Keratinocyte (primary cell): ENCODE results near the gene RASAL2. TPM values are rescaled to one million over a fixed set of nuclear protein-coding genes. Genes with fewer than 3 reads are reported as not detected.
"Not testable (repeated sequence)": the region's sequence is repeated elsewhere in the genome, so short reads cannot be mapped to it uniquely, and the experiment has no call there.

Experiments used
- DNase-seq: peaks from one replicate; pipeline ENCODE4 v3.0.0-alpha.2; 2011; ENCODE audit warnings: low read depth, missing footprints, low spot score
- FAIRE-seq: peaks from 2 replicates; lab custom pipeline; 2011; peaks lifted over from hg19 to GRCh38; lab: Jason Lieb, UNC
- H2AFZ ChIP-seq: 2 replicates; pipeline ENCODE4 v1.6.0; 2012; ENCODE audit warnings: low read length, control low read depth, inconsistent platforms; ENCODE audit not compliant: control insufficient read depth
- H3K27ac ChIP-seq: 2 replicates; pipeline ENCODE4 v1.5.1; 2011; ENCODE audit warnings: low read length; ENCODE audit not compliant: control insufficient read depth, insufficient read depth
- H3K27me3 ChIP-seq: 3 replicates; pipeline ENCODE4 v1.6.0; 2011; ENCODE audit warnings: low read length; ENCODE audit not compliant: control insufficient read depth, insufficient read depth; ENCODE audit errors: extremely low read depth
- H3K36me3 ChIP-seq, 2 experiments: 2 replicates in 1 of 2; 3 replicates in 1 of 2; pipeline ENCODE4 v1.5.1; 2011; ENCODE audit warnings: low read length in 2 of 2, mild to moderate bottlenecking in 1 of 2; ENCODE audit not compliant: control insufficient read depth in 2 of 2, insufficient read depth in 2 of 2; ENCODE audit errors: extremely low read depth in 1 of 2
- H3K4me1 ChIP-seq: 3 replicates; pipeline ENCODE4 v1.5.1; 2011; ENCODE audit warnings: low read length; ENCODE audit not compliant: control insufficient read depth, insufficient read depth; ENCODE audit errors: extremely low read depth
- H3K4me2 ChIP-seq: 3 replicates; pipeline ENCODE4 v1.6.0; 2011; ENCODE audit warnings: low read depth, low read length; ENCODE audit not compliant: control insufficient read depth, insufficient read depth; ENCODE audit errors: extremely low read depth
- H3K4me3 ChIP-seq, 3 experiments: fragments of 200-600 bp in 1 of 3; sonication (generic) in 1 of 3; 2 replicates in 2 of 3; 3 replicates in 1 of 3; pipeline ENCODE4 v1.5.1; 2011 to 2016; ENCODE audit warnings: low read length in 3 of 3, mild to moderate bottlenecking in 3 of 3, control low read depth in 2 of 3, inconsistent platforms in 1 of 3, low read depth in 1 of 3, mixed read lengths in 1 of 3, mixed run types in 1 of 3, moderate library complexity in 1 of 3; ENCODE audit not compliant: control insufficient read depth in 2 of 3, insufficient read depth in 2 of 3; ENCODE audit errors: extremely low read depth in 1 of 3
- H3K79me2 ChIP-seq: 2 replicates; pipeline ENCODE4 v1.6.0; 2012; ENCODE audit warnings: low read length; ENCODE audit not compliant: control insufficient read depth, insufficient read depth
- H3K9ac ChIP-seq: 3 replicates; pipeline ENCODE4 v1.6.0; 2011; ENCODE audit warnings: low read length; ENCODE audit not compliant: control insufficient read depth, insufficient read depth; ENCODE audit errors: extremely low read depth
- H3K9me1 ChIP-seq: 3 replicates; pipeline ENCODE4 v1.6.0; 2011; ENCODE audit warnings: low read length; ENCODE audit not compliant: control insufficient read depth, insufficient read depth; ENCODE audit errors: extremely low read depth
- H3K9me3 ChIP-seq: 2 replicates; pipeline ENCODE4 v1.5.1; 2012; ENCODE audit warnings: low read depth, low read length; ENCODE audit not compliant: control insufficient read depth
- H4K20me1 ChIP-seq: 3 replicates; pipeline ENCODE4 v1.6.0; 2011; ENCODE audit warnings: low read length; ENCODE audit not compliant: control insufficient read depth, insufficient read depth; ENCODE audit errors: extremely low read depth
- EZH2 ChIP-seq: IDR thresholded peaks from one replicate; pipeline ENCODE4 v1.6.1; 2012; ENCODE audit warnings: inconsistent platforms, mild to moderate bottlenecking, low read length, moderate library complexity
- dilution Hi-C: fragments of 300-500 bp; cut with MboI; formaldehyde crosslinking; loops from one replicate; pipeline ENCODE4 v1.7.0; 2020; ENCODE audit warnings: low sequenced_read_pairs; ENCODE audit not compliant: extremely low pct_ligation_motif_present
- polyA plus RNA-seq, 5 experiments: library from polyadenylated mRNA; depleted of rRNA in 3 of 5; stranded (reverse) in 3 of 5; stranded (forward) in 1 of 5; unstranded in 1 of 5; fragments of >200 nt; gene quantifications; 1 replicate in 1 of 5; 2 replicates in 3 of 5; 3 replicates in 1 of 5; pipeline versions ENCODE4 v1.2.1 to v1.2.3, GENCODE V29; 2011 to 2012; ENCODE audit warnings: missing spikeins in 2 of 5, low read depth in 1 of 5, low replicate concordance in 1 of 5
- TF ChIP-seq, protein P1 (sequence below), 3 experiments: IDR thresholded peaks in 1 of 3; conservative IDR thresholded peaks in 1 of 3; optimal IDR thresholded peaks in 1 of 3; 2 replicates in 2 of 3; 3 replicates in 1 of 3; pipeline versions ENCODE3 to v1.5.1; 2011; ENCODE audit warnings: low read length in 3 of 3, mild to moderate bottlenecking in 3 of 3, moderate library complexity in 2 of 3, control low read depth in 1 of 3, inconsistent platforms in 1 of 3; ENCODE audit not compliant: insufficient read depth in 2 of 3; ENCODE audit errors: extremely low read depth in 1 of 3

The RASAL2 gene
- polyA plus RNA-seq, 1 donor (not counting 4 experiments of a cell fraction or from before 2014, with no cell fraction given), result 27.2 TPM

DNA sequence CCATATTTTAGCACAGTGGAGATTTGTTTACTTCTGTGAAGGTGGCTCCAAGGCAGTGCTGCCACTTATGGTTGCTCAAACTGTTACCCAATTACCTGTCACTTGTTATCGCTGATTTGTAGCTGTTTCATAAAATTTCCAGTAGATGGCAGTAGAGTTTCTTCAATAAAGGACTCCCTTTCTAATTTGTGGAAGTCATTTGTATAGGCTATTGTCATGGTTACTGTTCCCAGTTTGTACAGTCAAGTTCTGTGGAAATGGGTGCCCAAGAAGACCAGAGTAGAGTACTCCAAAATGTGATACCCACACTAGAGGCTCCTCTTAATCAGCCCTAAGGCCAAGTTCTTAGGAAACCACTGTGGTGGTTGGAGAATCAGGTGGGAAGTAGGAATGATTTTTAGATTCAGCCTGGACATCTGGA, 216.8 kb downstream of the RASAL2 start:
- no peaks in the 10 kb centered on the region for H3K9me1 ChIP-seq
- peaks cover 42% of the 10 kb centered on the region for H3K79me2 ChIP-seq
- peak; percentile 87 for FAIRE-seq
- no peaks in the 10 kb centered on the region for H3K27me3 ChIP-seq
- no peaks in the 10 kb centered on the region for H3K36me3 ChIP-seq
- no peak for TF ChIP-seq EZH2
- TF ChIP-seq, protein P1, sequence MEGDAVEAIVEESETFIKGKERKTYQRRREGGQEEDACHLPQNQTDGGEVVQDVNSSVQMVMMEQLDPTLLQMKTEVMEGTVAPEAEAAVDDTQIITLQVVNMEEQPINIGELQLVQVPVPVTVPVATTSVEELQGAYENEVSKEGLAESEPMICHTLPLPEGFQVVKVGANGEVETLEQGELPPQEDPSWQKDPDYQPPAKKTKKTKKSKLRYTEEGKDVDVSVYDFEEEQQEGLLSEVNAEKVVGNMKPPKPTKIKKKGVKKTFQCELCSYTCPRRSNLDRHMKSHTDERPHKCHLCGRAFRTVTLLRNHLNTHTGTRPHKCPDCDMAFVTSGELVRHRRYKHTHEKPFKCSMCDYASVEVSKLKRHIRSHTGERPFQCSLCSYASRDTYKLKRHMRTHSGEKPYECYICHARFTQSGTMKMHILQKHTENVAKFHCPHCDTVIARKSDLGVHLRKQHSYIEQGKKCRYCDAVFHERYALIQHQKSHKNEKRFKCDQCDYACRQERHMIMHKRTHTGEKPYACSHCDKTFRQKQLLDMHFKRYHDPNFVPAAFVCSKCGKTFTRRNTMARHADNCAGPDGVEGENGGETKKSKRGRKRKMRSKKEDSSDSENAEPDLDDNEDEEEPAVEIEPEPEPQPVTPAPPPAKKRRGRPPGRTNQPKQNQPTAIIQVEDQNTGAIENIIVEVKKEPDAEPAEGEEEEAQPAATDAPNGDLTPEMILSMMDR (optimal IDR thresholded peaks at IDR 0.05 in 1 of 3, IDR thresholded peaks at IDR 0.05 in 1 of 3, conservative IDR thresholded peaks at IDR 0.05 in 1 of 3; ENCODE audit: extremely low read depth in 1 of 3, insufficient read depth in 2 of 3, low read length in 3 of 3), result peak; percentile 34 to 70 (median 55)
- H3K9me3 ChIP-seq, result no peaks in the 10 kb centered on the region
- no peak overlapping the region for H2AFZ ChIP-seq
- no peak overlapping the region for H3K4me3 ChIP-seq
- H3K4me2 ChIP-seq, result no peak overlapping the region
- H4K20me1 ChIP-seq, result no peaks in the 10 kb centered on the region
- dilution Hi-C loops, result no loop called here
- peak; percentile 55 for DNase-seq
- H3K4me1 ChIP-seq, result peaks cover 12% of the 10 kb centered on the region
- no peak overlapping the region for H3K27ac ChIP-seq
- no peak overlapping the region for H3K9ac ChIP-seq

DNA sequence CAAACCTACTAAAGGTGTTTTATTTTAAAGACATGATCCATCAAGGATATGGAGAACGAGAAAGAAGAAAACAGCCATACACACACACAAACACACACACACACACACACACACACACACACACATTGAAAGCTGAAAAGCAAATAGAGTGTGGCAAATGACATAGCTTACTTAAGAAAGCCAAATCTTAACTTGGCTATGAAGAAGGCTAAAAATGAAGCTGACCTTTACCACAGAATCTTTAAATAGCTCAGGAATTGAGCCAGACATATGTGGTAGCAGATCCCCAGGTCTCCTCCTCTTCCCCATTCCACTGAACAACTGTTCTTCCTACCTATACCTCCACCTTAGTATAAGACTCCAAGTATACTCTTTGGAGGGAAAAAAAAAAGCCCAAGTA, 217.3 kb downstream of the RASAL2 start:
- Histone ChIP-seq H3K79me2 (peaks cover 40% of the 10 kb centered on the region), H3K4me2 (no peak overlapping the region), H3K9ac (no peak overlapping the region), H3K27me3 (no peaks in the 10 kb centered on the region), H3K9me1 (no peaks in the 10 kb centered on the region), H3K27ac (no peak overlapping the region), H2AFZ (no peak overlapping the region), H4K20me1 (no peaks in the 10 kb centered on the region), H3K4me3 (no peak overlapping the region), H3K9me3 (no peaks in the 10 kb centered on the region), H3K36me3 (no peaks in the 10 kb centered on the region), H3K4me1 (peaks cover 12% of the 10 kb centered on the region)
- TF ChIP-seq EZH2, result no peak
- TF ChIP-seq, protein P1 (optimal IDR thresholded peaks at IDR 0.05 in 1 of 3, IDR thresholded peaks at IDR 0.05 in 1 of 3, conservative IDR thresholded peaks at IDR 0.05 in 1 of 3; ENCODE audit: extremely low read depth in 1 of 3, insufficient read depth in 2 of 3, low read length in 3 of 3), result no peak
- DNase-seq, result no peak
- dilution Hi-C loops, result no loop called here
- FAIRE-seq, result no peak

DNA sequence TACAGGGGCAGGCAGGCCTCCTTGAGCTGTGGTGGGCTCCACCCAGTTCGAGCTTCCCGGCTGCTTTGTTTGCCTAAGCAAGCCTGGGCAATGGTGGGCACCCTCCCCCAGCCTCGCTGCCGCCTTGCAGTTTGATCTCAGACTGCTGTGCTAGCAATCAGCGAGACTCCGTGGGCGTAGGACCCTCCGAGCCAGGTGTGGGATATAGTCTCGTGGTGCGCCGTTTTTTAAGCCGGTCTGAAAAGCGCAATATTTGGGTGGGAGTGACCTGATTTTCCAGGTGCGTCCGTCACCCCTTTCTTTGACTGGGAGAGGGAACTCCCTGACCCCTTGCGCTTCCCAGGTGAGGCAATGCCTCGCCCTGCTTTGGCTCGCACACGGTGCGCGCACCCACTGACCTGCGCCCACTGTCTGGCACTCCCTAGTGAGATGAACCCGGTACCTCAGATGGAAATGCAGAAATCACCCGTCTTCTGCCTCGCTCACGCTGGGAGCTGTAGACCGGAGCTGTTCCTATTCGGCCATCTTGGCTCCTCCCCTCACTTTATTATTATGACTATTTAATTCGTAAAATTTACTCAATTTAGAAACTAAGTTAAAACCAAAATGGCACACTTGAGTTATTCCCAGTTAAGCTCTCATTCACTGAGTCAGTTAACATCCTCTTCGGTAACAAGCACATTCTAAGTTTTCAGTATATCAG, 226.5 kb downstream of the RASAL2 start:
- H3K36me3 ChIP-seq, DNase-seq, H3K9me3 ChIP-seq, H2AFZ ChIP-seq, H3K27me3 ChIP-seq, H3K9me1 ChIP-seq, FAIRE-seq, H4K20me1 ChIP-seq, dilution Hi-C loops: not testable (repeated sequence)
- Histone ChIP-seq H3K4me1 (peaks cover 25% of the 10 kb centered on the region), H3K9ac (peak overlapping the region; percentile 62), H3K79me2 (peaks cover 19% of the 10 kb centered on the region), H3K4me2 (peak overlapping the region; percentile 56), H3K4me3 (peak overlapping the region in 1 of 3 experiments; percentile 48), H3K27ac (peak overlapping the region; percentile 80)
